ENCODE measurements around the gene RGMB.

The RGMB gene

GRCh38 chr5:98774192-98775033 is 950 bp downstream of the RGMB start:
- DNase-seq (ENCODE audit: low read depth): peak; percentile 44
- no peak for TF ChIP-seq CTCF (IDR thresholded peaks at IDR 0.05; ENCODE audit: low read depth, low read length)
- TF ChIP-seq MAX (IDR thresholded peaks at IDR 0.05; ENCODE audit: low read depth, low read length): no peak
- TF ChIP-seq POLR2A (IDR thresholded peaks at IDR 0.05; ENCODE audit: extremely low read depth, insufficient read length): no peak
- H3K4me3 ChIP-seq (ENCODE audit: low read depth, low read length): peak overlapping the region; percentile 25

- no peak overlapping the region for H3K4me3 ChIP-seq (ENCODE audit: low read depth, low read length)
- TF ChIP-seq MAX (IDR thresholded peaks at IDR 0.05; ENCODE audit: low read depth, low read length) (no peak), POLR2A (IDR thresholded peaks at IDR 0.05; ENCODE audit: extremely low read depth, insufficient read length) (no peak), MYC (IDR thresholded peaks at IDR 0.05; ENCODE audit: low read depth, low read length) (no peak), CTCF (IDR thresholded peaks at IDR 0.05; ENCODE audit: low read depth, low read length) (no peak)
- no peak for DNase-seq (ENCODE audit: low read depth)
Measured at GRCh38 chr5:98775246-98776065, 2.0 kb downstream of the RGMB start.

- TF ChIP-seq MYC (IDR thresholded peaks at IDR 0.05; ENCODE audit: low read depth, low read length) (no peak), POLR2A (IDR thresholded peaks at IDR 0.05; ENCODE audit: extremely low read depth, insufficient read length) (no peak), MAX (IDR thresholded peaks at IDR 0.05; ENCODE audit: low read depth, low read length) (no peak), CTCF (IDR thresholded peaks at IDR 0.05; ENCODE audit: low read depth, low read length) (no peak)
Measured at GRCh38 chr5:98776066-98776705, 2.7 kb downstream of the RGMB start.

GRCh38 chr5:98777295-98777694 is 3.8 kb downstream of the RGMB start:
- DNase-seq (ENCODE audit: low read depth): no peak
- H3K4me3 ChIP-seq (ENCODE audit: low read depth, low read length): no peak overlapping the region
- TF ChIP-seq MYC (IDR thresholded peaks at IDR 0.05; ENCODE audit: low read depth, low read length): no peak
- no peak for TF ChIP-seq POLR2A (IDR thresholded peaks at IDR 0.05; ENCODE audit: extremely low read depth, insufficient read length)
- no peak for TF ChIP-seq CTCF (IDR thresholded peaks at IDR 0.05; ENCODE audit: low read depth, low read length)
- no peak for TF ChIP-seq MAX (IDR thresholded peaks at IDR 0.05; ENCODE audit: low read depth, low read length)

More at GRCh38 chr5:98776066-98776705, 2.7 kb downstream of the RGMB start:
- no peak overlapping the region for H3K4me3 ChIP-seq (ENCODE audit: low read depth, low read length)
- no peak for DNase-seq (ENCODE audit: low read depth)

- no peak for TF ChIP-seq MYC (IDR thresholded peaks at IDR 0.05; ENCODE audit: low read depth, low read length)
- DNase-seq (ENCODE audit: low read depth): no peak
- H3K4me3 ChIP-seq (ENCODE audit: low read depth, low read length): no peak overlapping the region
Measured at GRCh38 chr5:98779264-98779877, 5.9 kb downstream of the RGMB start.

Data from NB4 (cell line).